Fibroblast of skin of right biceps (primary cell): ENCODE measurements around the gene PRR36.

Source experiments
- DNase-seq: peaks from one replicate; pipeline ENCODE4 v3.0.0-alpha.2; 2013

Gene PRR36

GRCh38 chr19:7842661-7843294 is 31.4 kb downstream of the PRR36 start:
- no peak for DNase-seq

- DNase-seq: no peak
Measured at GRCh38 chr19:7841751-7842660, 32.2 kb downstream of the PRR36 start.

GRCh38 chr19:7840629-7841028 is 33.6 kb downstream of the PRR36 start:
- DNase-seq: no peak

- DNase-seq: no peak
Measured at GRCh38 chr19:7839476-7839875, 34.7 kb downstream of the PRR36 start.

GRCh38 chr19:7833225-7834099 is 40.7 kb downstream of the PRR36 start:
- peak; percentile 42 for DNase-seq

- DNase-seq: peak; percentile 7
Measured at GRCh38 chr19:7832781-7833180, 41.4 kb downstream of the PRR36 start.

- DNase-seq: no peak
Measured at GRCh38 chr19:7832009-7832408, 42.2 kb downstream of the PRR36 start.

GRCh38 chr19:7831452-7831851 is 42.7 kb downstream of the PRR36 start:
- DNase-seq: peak; percentile 24

- DNase-seq: no peak
Measured at GRCh38 chr19:7830823-7831222, 43.4 kb downstream of the PRR36 start.

- no peak for DNase-seq
Measured at GRCh38 chr19:7830272-7830771, 43.9 kb downstream of the PRR36 start.

GRCh38 chr19:7829561-7830271 is 44.5 kb downstream of the PRR36 start, which contains the start of gene EVI5L:
Gene EVI5L (plus strand): TSS chr19:7830218. CDS start chr19:7846543, 16,325 bp downstream.
- peak; percentile 100 for DNase-seq

GRCh38 chr19:7829166-7829520 is 45.0 kb downstream of the PRR36 start:
- DNase-seq: no peak

GRCh38 chr19:7823686-7824301 is 50.4 kb downstream of the PRR36 start:
- no peak for DNase-seq

- no peak for DNase-seq
Measured at GRCh38 chr19:7822910-7823515, 51.2 kb downstream of the PRR36 start.

GRCh38 chr19:7820588-7820987 is 53.6 kb downstream of the PRR36 start:
- no peak for DNase-seq

GRCh38 chr19:7819337-7819736 is 54.9 kb downstream of the PRR36 start:
- DNase-seq: no peak

GRCh38 chr19:7818806-7819205 is 55.4 kb downstream of the PRR36 start:
- no peak for DNase-seq
